Aorta (tissue), 5 donors: ENCODE results near the gene KRTAP5-7. TPM values are rescaled to one million over a fixed set of nuclear protein-coding genes. Genes with fewer than 3 reads are reported as not detected.

ENCODE experiments used
- ATAC-seq: fragments of 200-7000 bp; cut with Tn5 transposase; one replicate; pipeline ENCODE4 v1.9.1; 2022; ENCODE audit warnings: moderate library complexity; ENCODE audit not compliant: low FRiP score
- DNase-seq, 2 donors: peaks; one replicate each; pipeline ENCODE4 v3.0.0-alpha.2; 2020
- H3K27ac ChIP-seq, 2 donors: one replicate each; pipeline ENCODE4 v1.5.1; 2013; ENCODE audit warnings: low read length in 2 of 2, mild to moderate bottlenecking in 2 of 2, moderate library complexity in 2 of 2, control low read depth in 1 of 2, inconsistent platforms in 1 of 2, low read depth in 1 of 2
- H3K27me3 ChIP-seq, 2 donors: one replicate each; pipeline ENCODE4 v1.6.1; 2013; ENCODE audit warnings: control low read depth in 1 of 2, low read length in 1 of 2, mild to moderate bottlenecking in 1 of 2, moderate library complexity in 1 of 2; ENCODE audit not compliant: insufficient read depth in 2 of 2, control insufficient read depth in 1 of 2
- H3K36me3 ChIP-seq, 2 donors: one replicate each; pipeline ENCODE4 v1.6.1; 2013; ENCODE audit warnings: control low read depth in 1 of 2, low read length in 1 of 2, mild to moderate bottlenecking in 1 of 2; ENCODE audit not compliant: insufficient read depth in 2 of 2, control insufficient read depth in 1 of 2
- H3K4me1 ChIP-seq, 2 donors: one replicate each; pipeline ENCODE4 v1.6.1; 2013; ENCODE audit warnings: low read length in 2 of 2, control low read depth in 1 of 2, mild to moderate bottlenecking in 1 of 2, moderate library complexity in 1 of 2; ENCODE audit not compliant: insufficient read depth in 2 of 2, control insufficient read depth in 1 of 2
- H3K4me3 ChIP-seq, 2 donors: one replicate each; pipeline ENCODE4 v1.5.1; 2013; ENCODE audit warnings: low read length in 2 of 2, control low read depth in 1 of 2, mild to moderate bottlenecking in 1 of 2
- H3K9me3 ChIP-seq: one replicate; pipeline ENCODE4 v1.6.1; 2013; ENCODE audit warnings: mild to moderate bottlenecking, low read length; ENCODE audit not compliant: control insufficient read depth
- WGBS, 2 donors: extraction: QIAGEN DNeasy Blood & Tissue Kit; methylation state at CpG; one replicate each; pipeline ENCODE4 v1.1.7; 2013; 5-methylcytosine and 5-hydroxymethylcytosine counted together
- intact Hi-C, 2 donors: fragments of 100-400 bp; cut with DNase I; formaldehyde crosslinking; loops; one replicate each; pipeline versions ENCODE4 v1.14.2 to v1.15.0; 2022
- polyA plus RNA-seq, 2 donors: library from polyadenylated mRNA; stranded (reverse); fragments of 200-250 nt; gene quantifications; one replicate each; pipeline ENCODE4 v1.2.3, GENCODE V29; 2013
- total RNA-seq, 2 donors: library from RNA; stranded (reverse); fragmentation: NEBNext Ultra II Directional; extraction: Animal tissue kit (Norgen Biotek cat#: 25700); gene quantifications; one replicate each; pipeline ENCODE4 v1.2.1, GENCODE V29; 2021
- donor health status: healthy with polysubstance abuse.
- donor health status: Bipolar disorder and iron deficiency.
- donor health status: DM: no; HTN: no; CAD: no.
- donor health status: DM: no; HTN: no; CAD: no.
- donor health status: DM: yes; HTN: yes; CAD: no.

Gene KRTAP5-7
- total and polyA plus RNA-seq, 4 donors, result 0.39 to 0.63 TPM; not detected in 2

DNA sequence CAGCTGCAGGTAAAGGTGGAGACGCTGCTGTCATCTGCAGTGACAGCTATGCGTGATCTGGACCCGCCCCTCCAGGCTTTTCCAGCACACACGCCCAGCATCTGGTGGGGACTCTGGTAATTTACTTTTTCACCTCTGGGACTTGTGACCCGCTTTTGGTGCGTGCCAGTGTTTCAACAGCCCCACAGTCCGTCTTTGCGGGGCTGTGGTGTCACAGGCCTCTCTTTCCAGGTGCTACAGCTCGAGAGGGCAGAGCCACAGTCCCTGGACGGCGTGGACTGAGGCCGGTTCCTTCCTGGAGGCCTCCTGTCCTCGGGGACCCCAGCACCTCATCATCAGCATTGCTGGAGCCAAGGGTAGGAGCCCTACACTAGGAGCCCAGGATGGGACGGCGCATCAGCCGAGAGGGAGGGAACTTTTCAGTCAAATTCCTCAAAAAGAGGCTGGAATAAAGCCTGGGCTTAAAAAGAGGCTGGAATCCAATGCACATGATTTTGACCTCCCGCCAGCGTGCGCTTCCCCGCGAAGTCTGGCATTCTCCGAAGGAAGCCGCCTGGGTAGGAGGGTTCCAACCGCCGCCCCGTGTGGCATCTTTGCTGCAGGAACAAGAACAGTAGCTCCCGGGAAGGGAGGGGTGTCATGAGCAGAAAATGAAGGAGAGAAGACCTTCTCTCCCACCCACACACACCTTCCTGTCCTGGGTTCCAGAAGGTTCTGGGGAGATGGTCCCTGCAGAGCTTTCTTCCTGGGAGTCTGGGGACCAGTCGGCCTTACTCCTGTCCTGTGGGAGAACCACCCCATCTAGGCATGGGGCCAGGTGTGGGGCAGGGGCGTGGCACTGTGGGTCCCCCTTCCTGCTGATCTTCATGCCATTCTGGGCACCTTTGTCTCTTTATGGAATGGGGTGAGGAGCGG, 25.7 kb upstream of the KRTAP5-7 start:
- intact Hi-C loops, result no loop called here
- H3K27me3 ChIP-seq, result no peaks in the 10 kb centered on the region
- H3K4me3 ChIP-seq, result no peak overlapping the region
- ATAC-seq, result no peak
- 92 to 93% methylated on average over 30 of the region's 30 CpGs for WGBS, 2 donors
- no peaks in the 10 kb centered on the region for H3K9me3 ChIP-seq
- no peak overlapping the region for H3K27ac ChIP-seq
- DNase-seq, result peak in 1 of 2 donors; percentile 64
- peaks cover 9 to 10% of the 10 kb centered on the region in 2 donors for H3K36me3 ChIP-seq
- H3K4me1 ChIP-seq, result no peaks in the 10 kb centered on the region

- DNase-seq, result peak in 1 of 2 donors; percentile 39
- Histone ChIP-seq H3K27ac (no peak overlapping the region), H3K9me3 (peaks cover 4% of the 10 kb centered on the region), H3K27me3 (no peaks in the 10 kb centered on the region), H3K4me3 (no peak overlapping the region), H3K36me3 (peaks cover 9 to 10% of the 10 kb centered on the region in 2 donors), H3K4me1 (no peaks in the 10 kb centered on the region)
- WGBS, 2 donors, result 93 to 94% methylated on average over 10 of the region's 10 CpGs
- intact Hi-C loops, result no loop called here
- no peak for ATAC-seq
Observed at GRCh38 chr11:71502026-71502425, 25.0 kb upstream of the KRTAP5-7 start.

GRCh38 chr11:71502871-71503435, 24.1 kb upstream of the KRTAP5-7 start:
- ATAC-seq (no peak), DNase-seq (peak in 1 of 2 donors; percentile 49)

GRCh38 chr11:71504531-71504930, 22.5 kb upstream of the KRTAP5-7 start:
- 61 to 63% methylated on average over 10 of the region's 10 CpGs for WGBS, 2 donors
- no peak for DNase-seq
- H3K4me1 ChIP-seq, result no peaks in the 10 kb centered on the region
- intact Hi-C loops, result no loop called here
- no peak for ATAC-seq
- no peak overlapping the region for H3K27ac ChIP-seq
- H3K27me3 ChIP-seq, result no peaks in the 10 kb centered on the region
- H3K36me3 ChIP-seq, result peaks cover 7 to 9% of the 10 kb centered on the region in 2 donors
- H3K9me3 ChIP-seq, result peaks cover 6% of the 10 kb centered on the region
- no peak overlapping the region for H3K4me3 ChIP-seq

More at GRCh38 chr11:71502871-71503435, 24.1 kb upstream of the KRTAP5-7 start:
- H3K4me1 ChIP-seq, result no peaks in the 10 kb centered on the region
- WGBS, 2 donors, result 93 to 97% methylated on average over 15 of the region's 15 CpGs
- no peaks in the 10 kb centered on the region for H3K27me3 ChIP-seq
- no peak overlapping the region for H3K27ac ChIP-seq
- peaks cover 9 to 11% of the 10 kb centered on the region in 2 donors for H3K36me3 ChIP-seq
- intact Hi-C loops, result no loop called here
- H3K9me3 ChIP-seq, result peaks cover 6% of the 10 kb centered on the region
- no peak overlapping the region for H3K4me3 ChIP-seq

- intact Hi-C loops, result no loop called here
- no peaks in the 10 kb centered on the region for H3K4me1 ChIP-seq
- no peak for ATAC-seq
Observed at GRCh38 chr11:71505001-71505400, 22.1 kb upstream of the KRTAP5-7 start.

GRCh38 chr11:71505781-71506180, 21.3 kb upstream of the KRTAP5-7 start:
- no peak for ATAC-seq
- peaks cover 7% of the 10 kb centered on the region in 2 donors for H3K36me3 ChIP-seq
- intact Hi-C loops, result no loop called here

More at GRCh38 chr11:71505001-71505400, 22.1 kb upstream of the KRTAP5-7 start:
- DNase-seq, result no peak
- H3K9me3 ChIP-seq, result peaks cover 6% of the 10 kb centered on the region
- peaks cover 7 to 8% of the 10 kb centered on the region in 2 donors for H3K36me3 ChIP-seq
- no peak overlapping the region for H3K4me3 ChIP-seq
- 77 to 85% methylated on average over 2 of the region's 2 CpGs for WGBS, 2 donors
- no peak overlapping the region for H3K27ac ChIP-seq
- no peaks in the 10 kb centered on the region for H3K27me3 ChIP-seq

GRCh38 chr11:71507102-71507501, 20.0 kb upstream of the KRTAP5-7 start:
- no peak for ATAC-seq
- H3K4me1 ChIP-seq, result no peaks in the 10 kb centered on the region
- peaks cover 10% of the 10 kb centered on the region for H3K9me3 ChIP-seq
- no peaks in the 10 kb centered on the region for H3K27me3 ChIP-seq
- no peak overlapping the region for H3K4me3 ChIP-seq
- no peak overlapping the region for H3K27ac ChIP-seq
- intact Hi-C loops, result no loop called here
- H3K36me3 ChIP-seq, result peaks cover 7% of the 10 kb centered on the region in 2 donors
- WGBS, 2 donors, result 91 to 92% methylated on average over 5 of the region's 5 CpGs
- peak in 1 of 2 donors; percentile 17 for DNase-seq

More at GRCh38 chr11:71505781-71506180, 21.3 kb upstream of the KRTAP5-7 start:
- peak in 1 of 2 donors; percentile 11 for DNase-seq
- 72 to 74% methylated on average over 9 of the region's 9 CpGs for WGBS, 2 donors
- no peaks in the 10 kb centered on the region for H3K27me3 ChIP-seq
- H3K4me1 ChIP-seq, result no peaks in the 10 kb centered on the region
- H3K27ac ChIP-seq, result no peak overlapping the region
- H3K4me3 ChIP-seq, result no peak overlapping the region
- peaks cover 10% of the 10 kb centered on the region for H3K9me3 ChIP-seq

GRCh38 chr11:71518506-71519471, 8.3 kb upstream of the KRTAP5-7 start:
- Histone ChIP-seq H3K4me1 (no peaks in the 10 kb centered on the region), H3K9me3 (no peaks in the 10 kb centered on the region), H3K27me3 (no peaks in the 10 kb centered on the region), H3K27ac (no peak overlapping the region), H3K36me3 (no peaks in the 10 kb centered on the region), H3K4me3 (no peak overlapping the region)
- no peak for ATAC-seq
- peak in 1 of 2 donors; percentile 71 for DNase-seq
- WGBS, 2 donors, result 93% methylated on average over 53 to 55 of the region's 55 CpGs
- intact Hi-C loops, result no loop called here
